CD8-positive, alpha-beta memory T cell (primary cell): ENCODE results near the gene SDK1. TPM values are rescaled to one million over a fixed set of nuclear protein-coding genes. Genes with fewer than 3 reads are reported as not detected.

Source experiments
- CTCF ChIA-PET: fragments of 350-600 bp; sonication (Branson Sonifier 250); formaldehyde crosslinking; loops from one replicate; lab custom pipeline; 2021; ENCODE audit warnings: antibody characterized with exemption; lab: Charles Lee
- POLR2A ChIA-PET: fragments of 350-600 bp; sonication (Branson Sonifier 250); formaldehyde crosslinking; loops from one replicate; lab custom pipeline; 2021; ENCODE audit warnings: antibody characterized with exemption; lab: Charles Lee
- DNase-seq, 5 donors: peaks; one replicate each; pipeline versions ENCODE4 v3.0.0 to v3.0.0-alpha.2; 2020 to 2022; ENCODE audit warnings: mixed read lengths in 1 of 5
- H3K27ac ChIP-seq: one replicate; pipeline ENCODE4 v1.7.0; 2013; ENCODE audit warnings: low read depth, mild to moderate bottlenecking, low read length, moderate library complexity
- H3K27me3 ChIP-seq: 2 replicates; pipeline ENCODE4 v1.7.0; 2013; ENCODE audit warnings: low read length, mild to moderate bottlenecking; ENCODE audit not compliant: insufficient read depth, poor library complexity, severe bottlenecking
- H3K36me3 ChIP-seq: 2 replicates; pipeline ENCODE4 v1.7.0; 2013; ENCODE audit warnings: mild to moderate bottlenecking, low read length, moderate library complexity; ENCODE audit not compliant: insufficient read depth
- H3K4me1 ChIP-seq: 2 replicates; pipeline ENCODE4 v1.7.0; 2013; ENCODE audit warnings: mild to moderate bottlenecking, low read length, moderate library complexity; ENCODE audit not compliant: insufficient read depth
- H3K4me3 ChIP-seq: 2 replicates; pipeline ENCODE4 v1.7.0; 2013; ENCODE audit warnings: mild to moderate bottlenecking, low read length
- H3K9me3 ChIP-seq: 2 replicates; pipeline ENCODE4 v1.7.0; 2013; ENCODE audit warnings: mild to moderate bottlenecking, low read length
- H3K27ac Mint-ChIP-seq, 8 donors: one replicate each; pipeline ENCODE4 v1.8.0; 2020 to 2021; ENCODE audit warnings: mixed read lengths in 8 of 8, mild to moderate bottlenecking in 6 of 8, inconsistent platforms in 3 of 8, moderate library complexity in 3 of 8
- H3K27me3 Mint-ChIP-seq, 2 donors: one replicate each; pipeline ENCODE4 v1.8.0; 2020 to 2021; ENCODE audit warnings: mixed read lengths in 2 of 2, mild to moderate bottlenecking in 1 of 2, moderate library complexity in 1 of 2
- H3K36me3 Mint-ChIP-seq, 3 donors: one replicate each; pipeline ENCODE4 v1.8.0; 2020 to 2021; ENCODE audit warnings: mixed read lengths in 3 of 3, inconsistent platforms in 1 of 3, mild to moderate bottlenecking in 1 of 3
- H3K4me1 Mint-ChIP-seq, 3 donors: one replicate each; pipeline ENCODE4 v1.8.0; 2020 to 2021; ENCODE audit warnings: mixed read lengths in 3 of 3, inconsistent platforms in 1 of 3, mild to moderate bottlenecking in 1 of 3
- H3K4me3 Mint-ChIP-seq, 7 donors: one replicate each; pipeline ENCODE4 v1.8.0; 2020 to 2021; ENCODE audit warnings: mixed read lengths in 7 of 7, mild to moderate bottlenecking in 6 of 7, moderate library complexity in 4 of 7, inconsistent platforms in 2 of 7
- H3K9me3 Mint-ChIP-seq, 5 donors: one replicate each; pipeline ENCODE4 v1.8.0; 2020 to 2022; ENCODE audit warnings: mixed read lengths in 5 of 5, mild to moderate bottlenecking in 3 of 5, moderate library complexity in 2 of 5, inconsistent platforms in 1 of 5
- polyA plus RNA-seq: library from polyadenylated mRNA; unstranded; fragments of 300-500 nt; fragmentation: Illumina TruSeq; gene quantifications from one replicate; pipeline ENCODE4 v1.2.3, GENCODE V29; 2021
- total RNA-seq, 2 experiments: library from RNA; stranded (reverse); gene quantifications; one replicate each; pipeline ENCODE4 v1.2.3, GENCODE V29; 2021

Gene SDK1
- total and polyA plus RNA-seq, 3 experiments from 2014 or later, result 0.04 TPM; not detected in 1

GRCh38 chr7:4127909-4128560, 827.0 kb downstream of the SDK1 start:
- Histone ChIP-seq H3K36me3 (no peaks in the 10 kb centered on the region), H3K4me3 (no peak overlapping the region), H3K9me3 (no peaks in the 10 kb centered on the region), H3K27me3 (no peaks in the 10 kb centered on the region), H3K27ac (no peak overlapping the region), H3K4me1 (no peaks in the 10 kb centered on the region)
- no peaks in the 10 kb centered on the region for H3K4me1 Mint-ChIP-seq
- H3K9me3 Mint-ChIP-seq, result peaks cover 0 to 5% (median 2%) of the 10 kb centered on the region in 5 donors
- CTCF ChIA-PET, result no interaction called here
- no peak overlapping the region for H3K4me3 Mint-ChIP-seq
- no peaks in the 10 kb centered on the region for H3K36me3 Mint-ChIP-seq
- POLR2A ChIA-PET, result no interaction called here
- DNase-seq, result no peak
- H3K27me3 Mint-ChIP-seq, result peaks cover 8 to 19% of the 10 kb centered on the region in 2 donors
- H3K27ac Mint-ChIP-seq, result no peak overlapping the region

GRCh38 chr7:4129481-4130122, 828.5 kb downstream of the SDK1 start:
- no peak for DNase-seq
- Mint-ChIP-seq H3K27me3 (peaks cover 4 to 10% of the 10 kb centered on the region in 2 donors), H3K27ac (no peak overlapping the region), H3K4me3 (no peak overlapping the region), H3K9me3 (peaks cover 0 to 2% (median 1%) of the 10 kb centered on the region in 5 donors), H3K36me3 (no peaks in the 10 kb centered on the region), H3K4me1 (no peaks in the 10 kb centered on the region)
- no peaks in the 10 kb centered on the region for H3K36me3 ChIP-seq
- H3K9me3 ChIP-seq, result no peaks in the 10 kb centered on the region
- no peak overlapping the region for H3K27ac ChIP-seq
- no peak overlapping the region for H3K4me3 ChIP-seq
- POLR2A ChIA-PET, result no interaction called here
- CTCF ChIA-PET, result no interaction called here
- H3K4me1 ChIP-seq, result no peaks in the 10 kb centered on the region
- no peaks in the 10 kb centered on the region for H3K27me3 ChIP-seq

GRCh38 chr7:4131063-4131462, 830.0 kb downstream of the SDK1 start:
- H3K36me3 Mint-ChIP-seq, result no peaks in the 10 kb centered on the region
- no peak for DNase-seq
- no peaks in the 10 kb centered on the region for H3K9me3 Mint-ChIP-seq
- no peaks in the 10 kb centered on the region for H3K4me1 Mint-ChIP-seq
- H3K36me3 ChIP-seq, result no peaks in the 10 kb centered on the region
- H3K27ac Mint-ChIP-seq, result no peak overlapping the region
- H3K9me3 ChIP-seq, result no peaks in the 10 kb centered on the region
- H3K4me3 Mint-ChIP-seq, result no peak overlapping the region
- H3K27me3 ChIP-seq, result no peaks in the 10 kb centered on the region
- no peak overlapping the region for H3K27ac ChIP-seq
- no peak overlapping the region for H3K4me3 ChIP-seq
- POLR2A ChIA-PET, result no interaction called here
- CTCF ChIA-PET, result no interaction called here
- H3K4me1 ChIP-seq, result no peaks in the 10 kb centered on the region
- H3K27me3 Mint-ChIP-seq, result peaks cover 0 to 4% of the 10 kb centered on the region in 2 donors

- CTCF ChIA-PET, result no interaction called here
- H3K27me3 Mint-ChIP-seq, result peaks cover 0 to under 1% of the 10 kb centered on the region in 2 donors
These were observed 831.2 kb downstream of the SDK1 start for GRCh38 chr7:4132221-4132620.

GRCh38 chr7:4133491-4134044, 832.5 kb downstream of the SDK1 start:
- no peaks in the 10 kb centered on the region for H3K36me3 Mint-ChIP-seq
- H3K36me3 ChIP-seq, result no peaks in the 10 kb centered on the region
- no peaks in the 10 kb centered on the region for H3K27me3 Mint-ChIP-seq
- no peak overlapping the region for H3K4me3 ChIP-seq
- H3K27ac ChIP-seq, result no peak overlapping the region
- ChIA-PET CTCF (no interaction called here), POLR2A (no interaction called here)
- H3K9me3 ChIP-seq, result no peaks in the 10 kb centered on the region
- H3K4me1 Mint-ChIP-seq, result no peaks in the 10 kb centered on the region
- no peaks in the 10 kb centered on the region for H3K9me3 Mint-ChIP-seq
- H3K4me3 Mint-ChIP-seq, result no peak overlapping the region
- no peak for DNase-seq
- no peaks in the 10 kb centered on the region for H3K27me3 ChIP-seq
- no peak overlapping the region for H3K27ac Mint-ChIP-seq
- H3K4me1 ChIP-seq, result no peaks in the 10 kb centered on the region

More at GRCh38 chr7:4132221-4132620, 831.2 kb downstream of the SDK1 start:
- no peak overlapping the region for H3K27ac Mint-ChIP-seq
- no peaks in the 10 kb centered on the region for H3K36me3 Mint-ChIP-seq
- Histone ChIP-seq H3K9me3 (no peaks in the 10 kb centered on the region), H3K4me1 (no peaks in the 10 kb centered on the region), H3K4me3 (no peak overlapping the region), H3K36me3 (no peaks in the 10 kb centered on the region), H3K27me3 (no peaks in the 10 kb centered on the region), H3K27ac (no peak overlapping the region)
- no peak for DNase-seq
- no peaks in the 10 kb centered on the region for H3K4me1 Mint-ChIP-seq
- POLR2A ChIA-PET, result no interaction called here
- H3K9me3 Mint-ChIP-seq, result no peaks in the 10 kb centered on the region
- no peak overlapping the region for H3K4me3 Mint-ChIP-seq

- H3K27me3 ChIP-seq, result no peaks in the 10 kb centered on the region
- no peaks in the 10 kb centered on the region for H3K4me1 ChIP-seq
- Mint-ChIP-seq H3K9me3 (no peaks in the 10 kb centered on the region), H3K27ac (no peak overlapping the region), H3K27me3 (no peaks in the 10 kb centered on the region), H3K4me3 (no peak overlapping the region), H3K4me1 (no peaks in the 10 kb centered on the region), H3K36me3 (no peaks in the 10 kb centered on the region)
- no peak for DNase-seq
- no peak overlapping the region for H3K4me3 ChIP-seq
- no peaks in the 10 kb centered on the region for H3K9me3 ChIP-seq
- no peak overlapping the region for H3K27ac ChIP-seq
- CTCF ChIA-PET, result no interaction called here
- H3K36me3 ChIP-seq, result no peaks in the 10 kb centered on the region
- POLR2A ChIA-PET, result no interaction called here
These were observed 833.2 kb downstream of the SDK1 start for GRCh38 chr7:4134204-4134603.

- Mint-ChIP-seq H3K9me3 (no peaks in the 10 kb centered on the region), H3K27ac (no peak overlapping the region), H3K4me3 (no peak overlapping the region), H3K36me3 (no peaks in the 10 kb centered on the region), H3K4me1 (no peaks in the 10 kb centered on the region), H3K27me3 (no peaks in the 10 kb centered on the region)
- Histone ChIP-seq H3K36me3 (no peaks in the 10 kb centered on the region), H3K4me3 (no peak overlapping the region), H3K4me1 (no peaks in the 10 kb centered on the region), H3K9me3 (no peaks in the 10 kb centered on the region), H3K27ac (no peak overlapping the region), H3K27me3 (no peaks in the 10 kb centered on the region)
- POLR2A ChIA-PET, result no interaction called here
- no peak for DNase-seq
- CTCF ChIA-PET, result no interaction called here
These were observed 833.6 kb downstream of the SDK1 start for GRCh38 chr7:4134631-4135030.

- Histone ChIP-seq H3K4me1 (no peaks in the 10 kb centered on the region), H3K27me3 (no peaks in the 10 kb centered on the region), H3K27ac (no peak overlapping the region), H3K4me3 (no peak overlapping the region), H3K9me3 (no peaks in the 10 kb centered on the region), H3K36me3 (no peaks in the 10 kb centered on the region)
- Mint-ChIP-seq H3K9me3 (no peaks in the 10 kb centered on the region), H3K4me3 (no peak overlapping the region), H3K4me1 (no peaks in the 10 kb centered on the region), H3K36me3 (no peaks in the 10 kb centered on the region), H3K27me3 (no peaks in the 10 kb centered on the region), H3K27ac (no peak overlapping the region)
- POLR2A ChIA-PET, result no interaction called here
- DNase-seq, result no peak
- CTCF ChIA-PET, result no interaction called here
These were observed 834.2 kb downstream of the SDK1 start for GRCh38 chr7:4135301-4135700.
